ENCODE measurements around the gene ROCK2. TPM values are rescaled to one million over a fixed set of nuclear protein-coding genes. Genes with fewer than 3 reads are reported as not detected.

ROCK2 gene
- polyA plus RNA-seq, 1 experiment, result 6.0 TPM

- CTCF ChIA-PET, result interaction anchor here (1.1 to 2.2 kb wide), 3 partner anchors 10 to 58 kb away, joined by 3 to 6 read pairs (median 5); no protein-coding TSS in a partner anchor
- POLR2A ChIA-PET, result no interaction called here
- TF ChIP-seq CTCF (IDR thresholded peaks at IDR 0.05; ENCODE audit: insufficient read depth, low read depth, low read length), result no peak
These were observed 44.6 kb upstream of the ROCK2 start for GRCh38 chr2:11389052-11389420.

GRCh38 chr2:11388262-11389051 is 44.0 kb upstream of the ROCK2 start:
- no peaks in the 10 kb centered on the region for H3K27me3 ChIP-seq (ENCODE audit: control insufficient read depth, insufficient read depth, low read length)
- ChIA-PET CTCF (interaction anchor here (1.1 to 1.9 kb wide), 4 partner anchors 9 to 58 kb away, joined by 3 to 6 read pairs (median 5); no protein-coding TSS in a partner anchor), POLR2A (no interaction called here)
- H3K36me3 ChIP-seq (ENCODE audit: control insufficient read depth, insufficient read depth, low read length), result no peaks in the 10 kb centered on the region
- no peak for TF ChIP-seq CTCF (IDR thresholded peaks at IDR 0.05; ENCODE audit: insufficient read depth, low read depth, low read length)
- no peak for DNase-seq (ENCODE audit: low read depth)
- H3K4me3 ChIP-seq (ENCODE audit: low read depth, low read length), result no peak overlapping the region

More at GRCh38 chr2:11389052-11389420, 44.6 kb upstream of the ROCK2 start:
- no peaks in the 10 kb centered on the region for H3K36me3 ChIP-seq (ENCODE audit: control insufficient read depth, insufficient read depth, low read length)
- no peak overlapping the region for H3K4me3 ChIP-seq (ENCODE audit: low read depth, low read length)
- no peaks in the 10 kb centered on the region for H3K27me3 ChIP-seq (ENCODE audit: control insufficient read depth, insufficient read depth, low read length)
- DNase-seq (ENCODE audit: low read depth), result no peak

GRCh38 chr2:11387843-11388242 is 43.4 kb upstream of the ROCK2 start:
- Histone ChIP-seq H3K36me3 (ENCODE audit: control insufficient read depth, insufficient read depth, low read length) (no peaks in the 10 kb centered on the region), H3K4me3 (ENCODE audit: low read depth, low read length) (no peak overlapping the region), H3K27me3 (ENCODE audit: control insufficient read depth, insufficient read depth, low read length) (no peaks in the 10 kb centered on the region)
- no peak for TF ChIP-seq CTCF (IDR thresholded peaks at IDR 0.05; ENCODE audit: insufficient read depth, low read depth, low read length)
- ChIA-PET POLR2A (interaction anchor here (1.4 kb wide), 1 partner anchor 13 kb away, joined by 7 read pairs; no protein-coding TSS in a partner anchor), CTCF (interaction anchor here (1.7 to 1.9 kb wide), 3 partner anchors 13 to 59 kb away, joined by 5 to 6 read pairs (median 5); no protein-coding TSS in a partner anchor)
- no peak for DNase-seq (ENCODE audit: low read depth)

GRCh38 chr2:11387100-11387390 is 42.6 kb upstream of the ROCK2 start:
- TF ChIP-seq CTCF (IDR thresholded peaks at IDR 0.05; ENCODE audit: insufficient read depth, low read depth, low read length), result no peak
- POLR2A ChIA-PET, result interaction anchor here (0.6 to 1.4 kb wide), 2 partner anchors 12 to 234 kb away, joined by 7 to 17 read pairs; no protein-coding TSS in a partner anchor
- DNase-seq (ENCODE audit: low read depth), result peak; percentile 62

GRCh38 chr2:11385847-11386246 is 41.4 kb upstream of the ROCK2 start:
- POLR2A ChIA-PET, result no interaction called here
- no peaks in the 10 kb centered on the region for H3K27me3 ChIP-seq (ENCODE audit: control insufficient read depth, insufficient read depth, low read length)
- no peak for TF ChIP-seq CTCF (IDR thresholded peaks at IDR 0.05; ENCODE audit: insufficient read depth, low read depth, low read length)
- H3K4me3 ChIP-seq (ENCODE audit: low read depth, low read length), result no peak overlapping the region
- no peak for DNase-seq (ENCODE audit: low read depth)
- CTCF ChIA-PET, result interaction anchor here (1.1 kb wide), 1 partner anchor 72 kb away, joined by 3 read pairs; no protein-coding TSS in a partner anchor
- H3K36me3 ChIP-seq (ENCODE audit: control insufficient read depth, insufficient read depth, low read length), result no peaks in the 10 kb centered on the region

More at GRCh38 chr2:11387100-11387390, 42.6 kb upstream of the ROCK2 start:
- CTCF ChIA-PET, result interaction anchor here (1.7 to 1.9 kb wide), 3 partner anchors 12 to 60 kb away, joined by 5 to 6 read pairs (median 5); no protein-coding TSS in a partner anchor
- Histone ChIP-seq H3K4me3 (ENCODE audit: low read depth, low read length) (no peak overlapping the region), H3K27me3 (ENCODE audit: control insufficient read depth, insufficient read depth, low read length) (no peaks in the 10 kb centered on the region), H3K36me3 (ENCODE audit: control insufficient read depth, insufficient read depth, low read length) (no peaks in the 10 kb centered on the region)
